H4 (cell line): ENCODE measurements around the gene SSR2. TPM values are rescaled to one million over a fixed set of nuclear protein-coding genes. Genes with fewer than 3 reads are reported as not detected.
"Not testable (repeated sequence)": the region's sequence is repeated elsewhere in the genome, so short reads cannot be mapped to it uniquely, and the experiment has no call there.

Experiments
- DNase-seq: peaks from one replicate; pipeline ENCODE4 v3.0.0-alpha.2; 2015; ENCODE audit warnings: low spot score
- total RNA-seq: library from RNA; depleted of rRNA; stranded (reverse); fragments of >200 nt; shearing (Covaris generic); gene quantifications from 2 replicates; pipeline ENCODE4 v1.2.3, GENCODE V29; 2014

Gene SSR2
- total RNA-seq, 1 experiment from 2014 or later: 1,103 TPM

- DNase-seq: no peak
Observed at GRCh38 chr1:155993595-155993994, 27.2 kb downstream of the SSR2 start.

- no peak for DNase-seq
Observed at GRCh38 chr1:155990005-155990739, 30.6 kb downstream of the SSR2 start.

- DNase-seq: peak; percentile 60
Observed at GRCh38 chr1:155989242-155990004, 31.3 kb downstream of the SSR2 start.

GRCh38 chr1:155984903-155985645 is 35.7 kb downstream of the SSR2 start:
- DNase-seq: not testable (repeated sequence)

- no peak for DNase-seq
Observed at GRCh38 chr1:155984341-155984740, 36.4 kb downstream of the SSR2 start.

- peak; percentile 96 for DNase-seq
Observed at GRCh38 chr1:155983191-155984024, 37.3 kb downstream of the SSR2 start.

- no peak for DNase-seq
Observed at GRCh38 chr1:155982106-155982505, 38.6 kb downstream of the SSR2 start.

GRCh38 chr1:155981266-155982088 is 39.3 kb downstream of the SSR2 start:
- DNase-seq: peak; percentile 49

- DNase-seq: no peak
Observed at GRCh38 chr1:155979597-155980343, 41.0 kb downstream of the SSR2 start.

GRCh38 chr1:155978973-155979429 is 41.8 kb downstream of the SSR2 start:
- DNase-seq: no peak

- DNase-seq: peak; percentile 80
Observed at GRCh38 chr1:155978325-155978972, 42.3 kb downstream of the SSR2 start, which contains the start of gene ARHGEF2. Gene ARHGEF2, minus strand, starts transcription at chr1:155978547. Its CDS starts 120 bp downstream, at chr1:155978427.

- DNase-seq: no peak
Observed at GRCh38 chr1:155977690-155978324, 42.9 kb downstream of the SSR2 start.

GRCh38 chr1:155976913-155977689 is 43.6 kb downstream of the SSR2 start:
- DNase-seq: no peak

GRCh38 chr1:155976062-155976912 is 44.5 kb downstream of the SSR2 start:
- DNase-seq: peak; percentile 66

- DNase-seq: no peak
Observed at GRCh38 chr1:155975375-155976061, 45.2 kb downstream of the SSR2 start.
